HS-27A (cell line): ENCODE data around the gene RUFY1.
"Not testable (repeated sequence)": the region's sequence is repeated elsewhere in the genome, so short reads cannot be mapped to it uniquely, and the experiment has no call there.

Experiments
- DNase-seq: peaks from one replicate; pipeline ENCODE4 v3.0.0-alpha.2; 2012; ENCODE audit warnings: low read depth, missing footprints

The RUFY1 gene

GRCh38 chr5:179534431-179534830 lies 15.9 kb upstream of the RUFY1 start:
- DNase-seq, result no peak

GRCh38 chr5:179536676-179537075 lies 13.7 kb upstream of the RUFY1 start:
- no peak for DNase-seq

GRCh38 chr5:179542170-179542569 lies 8.2 kb upstream of the RUFY1 start:
- DNase-seq, result no peak

- not testable (repeated sequence) for DNase-seq
Observed at GRCh38 chr5:179543275-179543674, 7.1 kb upstream of the RUFY1 start.

DNA sequence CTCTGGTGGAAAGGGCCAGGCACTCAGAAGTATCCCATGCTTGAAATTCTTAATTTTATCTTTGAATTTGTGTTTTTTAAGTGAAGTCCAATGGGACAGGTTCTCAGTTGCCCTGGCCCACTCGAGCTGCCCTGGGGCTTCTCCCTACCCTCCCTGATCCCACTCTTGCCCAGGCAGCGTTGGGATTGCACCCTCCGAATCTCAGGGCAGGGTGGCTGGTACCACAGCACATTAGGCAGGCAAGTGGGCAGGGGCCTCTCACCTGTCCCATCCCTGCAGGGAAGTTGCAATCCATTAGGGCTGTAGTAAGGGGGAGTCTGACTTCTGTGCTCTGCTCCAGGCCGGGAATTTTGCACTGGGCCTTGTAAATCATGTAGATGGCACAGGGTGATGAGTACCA lies 2.7 kb downstream of the RUFY1 start:
- no peak for DNase-seq

DNA sequence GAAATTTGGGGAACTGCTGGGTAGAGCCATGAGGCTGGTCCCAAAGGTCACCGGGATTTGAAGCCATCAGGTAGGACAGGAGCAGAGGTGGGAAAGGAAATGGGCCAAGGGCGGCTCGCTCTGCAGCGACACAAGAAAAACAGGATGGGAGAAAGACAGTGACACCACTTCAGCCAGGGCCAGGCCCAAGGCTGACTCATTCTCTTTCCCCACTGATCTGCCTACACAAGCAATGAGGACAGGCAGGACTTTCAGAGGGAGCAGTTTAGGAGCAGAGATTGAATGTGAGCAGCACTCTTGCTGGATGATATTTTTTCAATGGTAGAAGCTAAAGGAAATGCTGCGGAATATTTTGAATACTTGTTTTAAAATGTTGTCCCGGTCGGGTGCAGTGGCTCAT lies 3.5 kb downstream of the RUFY1 start:
- DNase-seq, result no peak

DNA sequence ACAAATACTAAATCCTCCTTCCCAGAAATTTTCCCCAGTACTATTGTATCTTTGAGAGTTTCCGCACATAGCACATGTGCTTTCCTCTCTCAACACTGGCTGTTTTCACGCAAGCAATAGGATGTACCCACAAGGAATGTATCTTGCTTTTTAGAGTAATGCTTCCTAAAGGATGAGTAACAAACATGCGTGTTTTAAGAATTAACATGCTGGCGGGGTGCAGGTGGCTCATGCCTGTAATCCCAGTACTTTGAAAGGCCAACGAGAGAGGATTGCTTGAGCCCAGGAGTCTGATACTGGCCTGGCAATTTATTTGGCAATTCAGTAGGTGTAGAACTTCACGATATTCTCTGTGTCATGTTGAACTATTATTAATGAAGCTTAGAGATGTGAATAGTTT lies 4.6 kb downstream of the RUFY1 start:
- DNase-seq, result no peak

DNA sequence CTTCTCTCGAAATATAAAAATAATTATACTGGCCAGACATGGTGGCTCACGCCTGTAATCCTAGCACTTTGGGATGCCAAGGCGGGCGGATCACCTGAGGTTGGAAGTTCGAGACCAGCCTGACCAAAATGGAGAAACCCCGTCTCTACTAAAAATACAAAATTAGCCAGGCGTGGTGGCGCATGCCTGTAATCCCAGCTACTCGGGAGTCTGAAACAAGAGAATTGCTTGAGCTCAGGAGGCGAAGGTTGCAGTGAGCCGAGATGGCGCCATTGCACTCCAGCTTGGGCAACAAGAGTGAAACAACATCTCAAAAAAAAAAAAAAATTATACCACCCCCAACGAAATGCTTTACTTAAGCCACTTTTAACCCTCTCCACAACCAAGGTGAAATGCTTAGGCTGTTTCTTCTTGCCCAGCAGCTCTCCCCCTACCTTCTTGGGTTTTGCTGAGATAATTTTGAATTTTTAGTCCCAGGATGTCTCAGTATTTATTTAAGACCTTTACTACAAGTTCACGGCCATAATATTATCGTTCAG lies 8.0 kb downstream of the RUFY1 start:
- DNase-seq, result not testable (repeated sequence)

GRCh38 chr5:179558932-179559283 lies 8.6 kb downstream of the RUFY1 start:
- DNase-seq, result no peak

GRCh38 chr5:179559284-179560252 lies 9.2 kb downstream of the RUFY1 start:
- DNase-seq, result peak; percentile 61

DNA sequence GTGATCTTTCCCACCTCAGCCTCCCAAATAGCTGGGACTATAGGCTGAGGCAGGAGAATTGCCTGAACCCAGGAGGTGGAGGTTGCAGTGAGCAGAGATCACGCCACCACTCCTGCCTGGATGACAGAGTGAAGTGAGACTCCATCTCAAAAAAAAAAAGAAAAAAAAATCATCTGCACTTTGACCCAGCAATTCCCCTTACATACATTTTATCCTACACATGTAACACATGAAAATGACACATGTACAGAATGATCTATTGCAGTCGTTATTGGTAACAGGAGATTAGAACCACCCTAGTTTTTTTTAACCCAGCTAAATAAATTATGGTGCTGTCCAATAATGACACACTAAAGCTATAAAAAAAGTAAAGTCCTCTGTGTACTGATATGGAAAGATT lies 14.2 kb downstream of the RUFY1 start:
- no peak for DNase-seq

- no peak for DNase-seq
Observed at GRCh38 chr5:179568721-179569120, 18.4 kb downstream of the RUFY1 start.

GRCh38 chr5:179572386-179572785 lies 22.0 kb downstream of the RUFY1 start:
- no peak for DNase-seq

DNA sequence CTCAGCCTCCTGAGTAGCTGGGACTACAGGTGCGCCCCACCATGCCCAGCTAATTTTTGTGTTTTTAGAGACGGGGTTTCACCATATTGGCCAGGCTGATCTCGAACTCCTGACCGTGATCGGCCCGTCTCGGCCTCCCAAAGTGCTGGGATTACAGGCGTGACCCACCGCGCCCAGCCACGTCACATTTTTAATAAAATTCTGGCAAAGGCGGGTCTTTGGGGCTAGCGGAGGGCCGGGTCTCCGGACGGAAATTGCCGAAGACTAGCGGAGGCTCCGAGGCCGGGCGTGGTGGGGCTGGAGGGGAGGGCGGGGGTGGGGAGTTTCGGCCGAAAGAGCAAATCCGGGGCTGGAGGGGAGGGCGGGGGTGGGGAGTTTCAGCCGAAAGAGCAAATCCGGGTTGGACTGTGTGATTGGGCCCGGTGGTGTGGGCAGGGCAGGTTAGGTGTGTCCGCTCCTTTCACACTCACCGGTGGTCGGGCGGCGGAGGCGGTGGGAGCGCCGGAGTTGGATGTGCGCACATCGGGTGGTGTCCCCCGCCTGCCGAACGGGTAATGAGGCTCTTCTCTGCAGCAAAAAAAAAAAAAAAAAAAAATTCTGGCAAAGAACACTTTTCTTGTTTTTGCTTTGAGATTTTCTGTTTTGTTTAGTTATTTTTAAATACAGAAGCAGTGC lies 27.1 kb downstream of the RUFY1 start:
- no peak for DNase-seq

GRCh38 chr5:179585941-179586401 lies 35.6 kb downstream of the RUFY1 start:
- DNase-seq, result no peak

GRCh38 chr5:179588166-179588565 lies 37.8 kb downstream of the RUFY1 start:
- no peak for DNase-seq

- no peak for DNase-seq
Observed at GRCh38 chr5:179595916-179596315, 45.6 kb downstream of the RUFY1 start.

DNA sequence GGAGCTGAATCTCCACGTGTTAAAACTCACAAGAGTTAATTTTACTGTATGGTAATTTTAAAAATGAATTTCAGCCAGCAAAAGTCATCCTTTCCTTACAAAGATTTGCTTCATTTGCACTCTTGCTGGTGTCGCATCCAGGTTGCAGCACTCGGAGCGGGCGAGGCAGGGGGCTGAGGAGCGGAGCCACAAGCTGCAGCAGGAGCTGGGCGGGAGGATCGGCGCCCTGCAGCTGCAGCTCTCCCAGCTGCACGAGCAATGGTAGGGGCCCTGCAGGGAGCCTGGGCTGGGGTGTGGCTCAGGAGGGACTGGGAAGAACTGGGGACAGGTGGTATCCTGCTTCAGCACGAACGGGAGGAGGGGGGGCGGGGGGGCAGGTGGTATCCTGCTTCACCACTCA lies 46.1 kb downstream of the RUFY1 start:
- DNase-seq, result no peak

- no peak for DNase-seq
Observed at GRCh38 chr5:179599100-179599499, 48.7 kb downstream of the RUFY1 start.

- DNase-seq, result no peak
Observed at GRCh38 chr5:179599566-179599965, 49.2 kb downstream of the RUFY1 start.

DNA sequence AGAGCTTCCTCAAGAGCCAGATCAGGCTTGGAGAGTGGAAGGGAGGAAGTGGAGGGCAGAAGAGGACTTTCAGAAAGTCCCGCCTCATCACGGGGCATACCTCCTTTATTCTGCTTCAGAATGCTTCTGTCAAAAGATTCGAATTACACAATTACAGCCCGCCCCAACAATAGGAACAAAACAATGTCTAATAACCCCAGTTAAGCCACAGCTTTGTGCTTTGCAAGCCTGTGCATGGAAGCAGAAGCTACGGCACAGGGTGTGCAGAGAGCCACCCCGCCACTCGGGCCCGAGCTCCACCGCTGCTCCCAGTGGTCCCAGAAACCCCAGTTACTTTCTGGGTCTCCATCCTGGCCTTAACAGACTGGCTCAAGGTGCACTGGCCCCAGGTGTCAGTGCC lies 49.6 kb downstream of the RUFY1 start:
- no peak for DNase-seq

GRCh38 chr5:179601871-179602625 lies 51.7 kb downstream of the RUFY1 start:
- DNase-seq, result no peak
